Measurements from ENCODE around the gene CAMTA1. TPM values are rescaled to one million over a fixed set of nuclear protein-coding genes. Genes with fewer than 3 reads are reported as not detected.
A peak's percentile ranks its signal among the peaks of the same experiment; 100 is the strongest.

CAMTA1 gene
- total RNA-seq, 1 donor from 2014 or later, result 81.6 TPM

- DNase-seq (ENCODE audit: extremely low spot score, unreplicated experiment), result no peak
- Mint-ChIP-seq H3K27me3 (ENCODE audit: unreplicated experiment) (no peaks in the 10 kb centered on the region), H3K9me3 (ENCODE audit: unreplicated experiment) (peaks cover 43% of the 10 kb centered on the region), H3K4me3 (ENCODE audit: unreplicated experiment) (no peak overlapping the region), H3K4me1 (ENCODE audit: unreplicated experiment) (peaks cover 26% of the 10 kb centered on the region), H3K36me3 (ENCODE audit: unreplicated experiment) (peaks cover 19% of the 10 kb centered on the region), H3K27ac (ENCODE audit: unreplicated experiment) (no peak overlapping the region)
- TF ChIP-seq CTCF (IDR thresholded peaks at IDR 0.05), result no peak
Observed at GRCh38 chr1:7395251-7395650, 610.0 kb downstream of the CAMTA1 start.

DNA sequence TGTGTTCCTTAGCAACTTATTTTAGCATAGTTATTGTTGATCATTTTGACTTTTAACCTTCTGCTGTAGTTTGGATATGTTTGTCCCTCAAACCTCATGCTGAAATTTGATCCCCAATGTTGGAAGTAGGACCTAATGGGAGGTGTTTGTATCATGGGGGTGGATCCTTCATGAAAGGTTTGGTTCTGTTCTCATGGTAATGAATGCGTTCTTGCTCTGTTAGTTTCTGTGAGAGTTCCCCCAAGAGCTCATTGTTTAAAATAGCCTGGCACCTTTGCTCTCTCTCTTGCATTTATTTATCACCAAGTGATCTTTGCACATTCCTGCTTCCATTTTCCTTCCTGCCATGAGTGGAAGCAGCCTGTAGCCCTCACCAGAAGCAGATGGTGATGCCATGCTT, 613.7 kb downstream of the CAMTA1 start:
- H3K36me3 Mint-ChIP-seq (ENCODE audit: unreplicated experiment), result peaks cover 21% of the 10 kb centered on the region
- no peak for TF ChIP-seq CTCF (IDR thresholded peaks at IDR 0.05)
- H3K9me3 Mint-ChIP-seq (ENCODE audit: unreplicated experiment), result peaks cover 38% of the 10 kb centered on the region
- H3K4me1 Mint-ChIP-seq (ENCODE audit: unreplicated experiment), result peaks cover 26% of the 10 kb centered on the region
- H3K27ac Mint-ChIP-seq (ENCODE audit: unreplicated experiment), result no peak overlapping the region
- no peak for DNase-seq (ENCODE audit: extremely low spot score, unreplicated experiment)
- H3K4me3 Mint-ChIP-seq (ENCODE audit: unreplicated experiment), result no peak overlapping the region
- no peaks in the 10 kb centered on the region for H3K27me3 Mint-ChIP-seq (ENCODE audit: unreplicated experiment)

DNA sequence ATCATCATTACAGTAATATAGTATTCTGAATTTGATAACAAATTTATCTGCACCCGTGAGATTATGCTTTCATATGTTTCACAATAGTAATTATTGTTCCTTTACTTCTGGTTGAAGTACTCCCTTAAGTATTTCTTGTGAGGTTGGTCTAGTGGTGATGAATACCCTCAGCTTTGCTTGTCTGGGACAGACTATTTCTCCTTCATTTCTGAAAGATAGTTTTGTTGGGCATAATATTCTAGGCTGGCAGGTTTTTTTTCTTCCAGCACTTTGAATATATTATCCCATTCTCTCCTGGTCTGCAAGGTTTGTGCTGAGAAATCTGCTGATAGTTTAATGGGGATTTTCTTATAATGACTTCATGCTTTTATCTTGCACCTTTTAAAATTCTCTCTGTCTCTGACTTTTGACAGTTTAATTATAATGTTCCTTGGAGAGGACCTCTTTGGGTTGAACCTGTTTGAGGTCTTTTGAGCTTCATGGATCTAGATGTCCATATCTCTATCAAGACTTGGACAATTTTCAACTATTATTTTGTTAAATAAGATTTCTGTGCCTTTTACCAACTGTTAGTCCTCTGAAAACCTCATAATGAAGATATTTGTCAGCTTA, 614.4 kb downstream of the CAMTA1 start:
- Mint-ChIP-seq H3K9me3 (ENCODE audit: unreplicated experiment) (peaks cover 38% of the 10 kb centered on the region), H3K27ac (ENCODE audit: unreplicated experiment) (no peak overlapping the region), H3K4me3 (ENCODE audit: unreplicated experiment) (no peak overlapping the region), H3K4me1 (ENCODE audit: unreplicated experiment) (peaks cover 21% of the 10 kb centered on the region), H3K27me3 (ENCODE audit: unreplicated experiment) (no peaks in the 10 kb centered on the region), H3K36me3 (ENCODE audit: unreplicated experiment) (peaks cover 21% of the 10 kb centered on the region)
- TF ChIP-seq CTCF (IDR thresholded peaks at IDR 0.05), result no peak
- no peak for DNase-seq (ENCODE audit: extremely low spot score, unreplicated experiment)

DNA sequence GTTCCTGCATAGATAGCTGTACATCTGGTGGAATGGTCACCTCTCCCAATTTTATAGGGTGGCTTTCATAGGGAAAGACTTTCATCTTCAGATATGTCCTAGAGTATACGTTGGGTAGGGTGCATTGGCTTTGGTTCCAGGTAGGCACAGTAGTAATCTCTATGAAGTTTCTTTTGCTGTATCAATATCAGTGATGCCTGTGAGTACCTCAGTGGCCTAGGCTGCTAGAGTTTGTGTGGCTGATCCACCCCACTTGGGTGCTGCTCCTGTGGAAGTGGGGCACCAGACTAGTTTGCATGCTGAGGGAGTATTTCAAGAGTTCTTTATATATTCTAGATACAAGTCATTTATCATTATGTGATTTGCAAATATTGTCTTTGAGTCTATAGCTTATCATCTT, 615.3 kb downstream of the CAMTA1 start:
- Mint-ChIP-seq H3K27ac (ENCODE audit: unreplicated experiment) (no peak overlapping the region), H3K9me3 (ENCODE audit: unreplicated experiment) (peaks cover 34% of the 10 kb centered on the region), H3K4me3 (ENCODE audit: unreplicated experiment) (no peak overlapping the region), H3K27me3 (ENCODE audit: unreplicated experiment) (no peaks in the 10 kb centered on the region), H3K4me1 (ENCODE audit: unreplicated experiment) (peaks cover 25% of the 10 kb centered on the region), H3K36me3 (ENCODE audit: unreplicated experiment) (peaks cover 17% of the 10 kb centered on the region)
- TF ChIP-seq CTCF (IDR thresholded peaks at IDR 0.05), result no peak
- peak; percentile 54 for DNase-seq (ENCODE audit: extremely low spot score, unreplicated experiment)

DNA sequence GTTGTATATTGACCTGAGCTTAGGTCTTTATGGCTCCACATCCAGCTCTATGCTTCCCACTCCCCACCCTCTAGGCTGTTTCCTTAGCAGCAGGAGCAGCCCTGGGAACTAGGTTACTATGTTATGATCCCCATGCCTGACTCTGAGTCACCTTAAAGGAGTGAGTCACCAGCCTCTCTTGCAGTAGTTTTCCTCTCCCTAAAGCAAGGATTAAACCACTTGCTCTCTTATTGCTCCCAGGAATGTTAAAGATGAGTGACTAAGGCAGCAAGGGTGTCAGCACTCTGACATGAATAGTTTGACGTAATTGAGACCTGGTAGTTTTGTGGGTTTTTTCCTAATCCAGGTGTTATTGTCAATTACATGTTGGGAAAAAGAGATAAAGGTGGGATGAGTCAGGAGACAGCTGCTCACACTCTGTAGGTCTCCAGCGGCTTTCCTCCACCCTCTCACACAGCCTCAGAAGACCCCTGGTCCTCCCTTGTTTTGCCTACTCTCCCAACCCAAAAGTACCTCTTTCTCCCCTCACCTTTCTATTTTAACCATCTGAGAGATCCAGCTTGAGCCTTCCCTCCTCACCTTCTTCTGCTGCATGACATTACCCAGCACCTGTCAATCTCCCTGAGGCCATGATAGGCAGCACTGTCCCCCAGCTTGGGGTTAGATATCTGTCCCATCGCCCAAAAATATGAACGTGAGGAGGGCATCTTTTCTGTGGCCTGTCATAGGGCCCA, 616.7 kb downstream of the CAMTA1 start:
- Mint-ChIP-seq H3K4me3 (ENCODE audit: unreplicated experiment) (no peak overlapping the region), H3K4me1 (ENCODE audit: unreplicated experiment) (peaks cover 25% of the 10 kb centered on the region), H3K27me3 (ENCODE audit: unreplicated experiment) (no peaks in the 10 kb centered on the region), H3K36me3 (ENCODE audit: unreplicated experiment) (peaks cover 12% of the 10 kb centered on the region), H3K9me3 (ENCODE audit: unreplicated experiment) (peaks cover 22% of the 10 kb centered on the region), H3K27ac (ENCODE audit: unreplicated experiment) (peak overlapping the region; percentile 92)
- TF ChIP-seq CTCF (IDR thresholded peaks at IDR 0.05), result no peak
- peak; percentile 84 for DNase-seq (ENCODE audit: extremely low spot score, unreplicated experiment)
